A549 (cell line): ENCODE data around the gene HSD3B2.

Experiments
- BHLHE40 ChIP-seq: IDR thresholded peaks from 2 replicates; pipeline ENCODE4 v1.6.1; 2012; ENCODE audit warnings: low read depth, low read length, inconsistent platforms
- KDM1A ChIP-seq: fragments of 200-600 bp; sonication (generic); IDR thresholded peaks from 2 replicates; pipeline ENCODE4 v1.6.1; 2016; ENCODE audit warnings: low read depth, mild to moderate bottlenecking
- PHF8 ChIP-seq: fragments of 200-600 bp; sonication (generic); IDR thresholded peaks from 2 replicates; pipeline ENCODE4 v1.6.1; 2016; ENCODE audit warnings: low read depth, mild to moderate bottlenecking, antibody characterized with exemption, moderate library complexity, borderline replicate concordance
- POLR2A ChIP-seq: IDR thresholded peaks from 2 replicates; pipeline ENCODE4 v1.6.1; 2012; ENCODE audit warnings: mild to moderate bottlenecking, low read length
- ZNF302 ChIP-seq: fragments of 250-450 bp; sonication (Bioruptor Pico); IDR thresholded peaks from 2 replicates; pipeline ENCODE4 v1.9.0; 2021; ENCODE audit warnings: inconsistent platforms, mild to moderate bottlenecking, moderate library complexity
- TF ChIP-seq, protein P1 (sequence below): fragments of >200 bp; sonication (Bioruptor Twin); formaldehyde crosslinking; IDR thresholded peaks from 3 replicates; pipeline ENCODE4 v1.5.1; 2016
- TF ChIP-seq, protein P2 (sequence below): fragments of 200-600 bp; sonication (generic); IDR thresholded peaks from 2 replicates; pipeline ENCODE4 v1.6.1; 2016; ENCODE audit warnings: antibody characterized with exemption, mild to moderate bottlenecking, moderate library complexity

DNA sequence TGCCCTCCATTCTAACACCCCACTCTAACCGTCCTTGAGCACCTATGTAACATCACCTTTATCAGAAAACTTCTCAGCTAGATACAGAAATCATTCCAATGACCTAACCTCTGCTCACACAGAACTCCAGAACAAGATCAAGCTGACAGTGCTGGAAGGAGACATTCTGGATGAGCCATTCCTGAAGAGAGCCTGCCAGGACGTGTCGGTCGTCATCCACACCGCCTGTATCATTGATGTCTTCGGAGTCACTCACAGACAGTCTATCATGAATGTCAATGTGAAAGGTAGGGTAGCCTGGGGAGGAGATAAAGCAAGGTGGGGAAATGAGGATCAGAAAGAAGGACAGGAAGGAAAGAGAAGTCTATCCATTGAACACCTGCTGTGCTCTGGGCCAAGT, 27.8 kb downstream of the HSD3B2 start:
- TF ChIP-seq PHF8 (no peak), POLR2A (no peak), KDM1A (no peak), BHLHE40 (no peak), ZNF302 (CRISPR knock-in tag) (no peak)
- TF ChIP-seq, protein P1, sequence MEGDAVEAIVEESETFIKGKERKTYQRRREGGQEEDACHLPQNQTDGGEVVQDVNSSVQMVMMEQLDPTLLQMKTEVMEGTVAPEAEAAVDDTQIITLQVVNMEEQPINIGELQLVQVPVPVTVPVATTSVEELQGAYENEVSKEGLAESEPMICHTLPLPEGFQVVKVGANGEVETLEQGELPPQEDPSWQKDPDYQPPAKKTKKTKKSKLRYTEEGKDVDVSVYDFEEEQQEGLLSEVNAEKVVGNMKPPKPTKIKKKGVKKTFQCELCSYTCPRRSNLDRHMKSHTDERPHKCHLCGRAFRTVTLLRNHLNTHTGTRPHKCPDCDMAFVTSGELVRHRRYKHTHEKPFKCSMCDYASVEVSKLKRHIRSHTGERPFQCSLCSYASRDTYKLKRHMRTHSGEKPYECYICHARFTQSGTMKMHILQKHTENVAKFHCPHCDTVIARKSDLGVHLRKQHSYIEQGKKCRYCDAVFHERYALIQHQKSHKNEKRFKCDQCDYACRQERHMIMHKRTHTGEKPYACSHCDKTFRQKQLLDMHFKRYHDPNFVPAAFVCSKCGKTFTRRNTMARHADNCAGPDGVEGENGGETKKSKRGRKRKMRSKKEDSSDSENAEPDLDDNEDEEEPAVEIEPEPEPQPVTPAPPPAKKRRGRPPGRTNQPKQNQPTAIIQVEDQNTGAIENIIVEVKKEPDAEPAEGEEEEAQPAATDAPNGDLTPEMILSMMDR: no peak
- TF ChIP-seq, protein P2, sequence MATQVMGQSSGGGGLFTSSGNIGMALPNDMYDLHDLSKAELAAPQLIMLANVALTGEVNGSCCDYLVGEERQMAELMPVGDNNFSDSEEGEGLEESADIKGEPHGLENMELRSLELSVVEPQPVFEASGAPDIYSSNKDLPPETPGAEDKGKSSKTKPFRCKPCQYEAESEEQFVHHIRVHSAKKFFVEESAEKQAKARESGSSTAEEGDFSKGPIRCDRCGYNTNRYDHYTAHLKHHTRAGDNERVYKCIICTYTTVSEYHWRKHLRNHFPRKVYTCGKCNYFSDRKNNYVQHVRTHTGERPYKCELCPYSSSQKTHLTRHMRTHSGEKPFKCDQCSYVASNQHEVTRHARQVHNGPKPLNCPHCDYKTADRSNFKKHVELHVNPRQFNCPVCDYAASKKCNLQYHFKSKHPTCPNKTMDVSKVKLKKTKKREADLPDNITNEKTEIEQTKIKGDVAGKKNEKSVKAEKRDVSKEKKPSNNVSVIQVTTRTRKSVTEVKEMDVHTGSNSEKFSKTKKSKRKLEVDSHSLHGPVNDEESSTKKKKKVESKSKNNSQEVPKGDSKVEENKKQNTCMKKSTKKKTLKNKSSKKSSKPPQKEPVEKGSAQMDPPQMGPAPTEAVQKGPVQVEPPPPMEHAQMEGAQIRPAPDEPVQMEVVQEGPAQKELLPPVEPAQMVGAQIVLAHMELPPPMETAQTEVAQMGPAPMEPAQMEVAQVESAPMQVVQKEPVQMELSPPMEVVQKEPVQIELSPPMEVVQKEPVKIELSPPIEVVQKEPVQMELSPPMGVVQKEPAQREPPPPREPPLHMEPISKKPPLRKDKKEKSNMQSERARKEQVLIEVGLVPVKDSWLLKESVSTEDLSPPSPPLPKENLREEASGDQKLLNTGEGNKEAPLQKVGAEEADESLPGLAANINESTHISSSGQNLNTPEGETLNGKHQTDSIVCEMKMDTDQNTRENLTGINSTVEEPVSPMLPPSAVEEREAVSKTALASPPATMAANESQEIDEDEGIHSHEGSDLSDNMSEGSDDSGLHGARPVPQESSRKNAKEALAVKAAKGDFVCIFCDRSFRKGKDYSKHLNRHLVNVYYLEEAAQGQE: no peak
